ENCODE results near the gene TBX1. TPM values are rescaled to one million over a fixed set of nuclear protein-coding genes. Genes with fewer than 3 reads are reported as not detected.

Gene TBX1
- total RNA-seq, 1 donor from 2014 or later: 24.2 TPM

DNA sequence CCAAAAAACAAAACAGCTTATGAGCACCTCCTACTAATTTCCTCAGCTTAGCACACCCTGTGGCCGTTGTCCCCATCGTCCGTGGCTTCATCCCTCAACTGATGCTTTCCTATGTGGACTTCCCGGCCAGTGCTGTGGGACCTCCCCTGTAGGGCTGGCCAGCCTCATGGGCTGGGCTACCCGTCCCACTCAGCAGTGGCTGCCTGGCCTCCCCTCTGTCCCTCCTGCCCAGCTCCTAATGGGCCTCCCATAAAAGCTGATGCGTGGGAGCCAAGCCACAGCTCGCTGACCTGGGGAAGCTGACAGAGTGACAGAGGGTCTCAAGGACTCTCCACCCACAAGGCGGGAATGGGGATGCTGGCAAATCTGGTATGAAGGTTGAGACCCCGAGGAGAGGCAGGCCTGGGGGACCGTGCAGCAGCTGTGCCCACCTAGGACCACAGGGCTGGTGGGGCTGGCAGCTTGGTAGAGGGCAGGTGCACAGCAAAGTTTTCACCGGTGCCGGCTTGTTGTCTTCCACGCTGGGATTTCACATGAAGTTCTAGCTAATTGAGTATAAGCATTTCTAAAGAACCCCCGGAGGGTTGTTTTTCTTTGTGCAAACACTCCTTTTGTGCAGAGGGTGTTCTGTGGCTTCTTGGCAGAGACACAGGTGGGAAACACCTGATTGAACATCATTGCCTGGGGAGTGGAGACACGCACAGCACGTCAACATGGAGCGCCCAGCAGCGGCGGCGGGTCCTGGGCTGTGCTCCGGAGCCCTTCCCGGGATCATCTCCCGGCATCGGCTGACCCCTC lies 23.2 kb downstream of the TBX1 start:
- H3K27ac Mint-ChIP-seq (ENCODE audit: unreplicated experiment): no peak overlapping the region
- H3K4me3 Mint-ChIP-seq (ENCODE audit: unreplicated experiment): no peak overlapping the region
- H3K27me3 Mint-ChIP-seq (ENCODE audit: unreplicated experiment): no peaks in the 10 kb centered on the region
- TF ChIP-seq, protein P1, sequence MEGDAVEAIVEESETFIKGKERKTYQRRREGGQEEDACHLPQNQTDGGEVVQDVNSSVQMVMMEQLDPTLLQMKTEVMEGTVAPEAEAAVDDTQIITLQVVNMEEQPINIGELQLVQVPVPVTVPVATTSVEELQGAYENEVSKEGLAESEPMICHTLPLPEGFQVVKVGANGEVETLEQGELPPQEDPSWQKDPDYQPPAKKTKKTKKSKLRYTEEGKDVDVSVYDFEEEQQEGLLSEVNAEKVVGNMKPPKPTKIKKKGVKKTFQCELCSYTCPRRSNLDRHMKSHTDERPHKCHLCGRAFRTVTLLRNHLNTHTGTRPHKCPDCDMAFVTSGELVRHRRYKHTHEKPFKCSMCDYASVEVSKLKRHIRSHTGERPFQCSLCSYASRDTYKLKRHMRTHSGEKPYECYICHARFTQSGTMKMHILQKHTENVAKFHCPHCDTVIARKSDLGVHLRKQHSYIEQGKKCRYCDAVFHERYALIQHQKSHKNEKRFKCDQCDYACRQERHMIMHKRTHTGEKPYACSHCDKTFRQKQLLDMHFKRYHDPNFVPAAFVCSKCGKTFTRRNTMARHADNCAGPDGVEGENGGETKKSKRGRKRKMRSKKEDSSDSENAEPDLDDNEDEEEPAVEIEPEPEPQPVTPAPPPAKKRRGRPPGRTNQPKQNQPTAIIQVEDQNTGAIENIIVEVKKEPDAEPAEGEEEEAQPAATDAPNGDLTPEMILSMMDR (IDR thresholded peaks at IDR 0.05): no peak
- H3K9me3 Mint-ChIP-seq (ENCODE audit: unreplicated experiment): no peaks in the 10 kb centered on the region
- peaks cover 7% of the 10 kb centered on the region for H3K4me1 Mint-ChIP-seq (ENCODE audit: unreplicated experiment)
- H3K36me3 Mint-ChIP-seq (ENCODE audit: unreplicated experiment): no peaks in the 10 kb centered on the region
- DNase-seq (ENCODE audit: extremely low spot score, unreplicated experiment): no peak

DNA sequence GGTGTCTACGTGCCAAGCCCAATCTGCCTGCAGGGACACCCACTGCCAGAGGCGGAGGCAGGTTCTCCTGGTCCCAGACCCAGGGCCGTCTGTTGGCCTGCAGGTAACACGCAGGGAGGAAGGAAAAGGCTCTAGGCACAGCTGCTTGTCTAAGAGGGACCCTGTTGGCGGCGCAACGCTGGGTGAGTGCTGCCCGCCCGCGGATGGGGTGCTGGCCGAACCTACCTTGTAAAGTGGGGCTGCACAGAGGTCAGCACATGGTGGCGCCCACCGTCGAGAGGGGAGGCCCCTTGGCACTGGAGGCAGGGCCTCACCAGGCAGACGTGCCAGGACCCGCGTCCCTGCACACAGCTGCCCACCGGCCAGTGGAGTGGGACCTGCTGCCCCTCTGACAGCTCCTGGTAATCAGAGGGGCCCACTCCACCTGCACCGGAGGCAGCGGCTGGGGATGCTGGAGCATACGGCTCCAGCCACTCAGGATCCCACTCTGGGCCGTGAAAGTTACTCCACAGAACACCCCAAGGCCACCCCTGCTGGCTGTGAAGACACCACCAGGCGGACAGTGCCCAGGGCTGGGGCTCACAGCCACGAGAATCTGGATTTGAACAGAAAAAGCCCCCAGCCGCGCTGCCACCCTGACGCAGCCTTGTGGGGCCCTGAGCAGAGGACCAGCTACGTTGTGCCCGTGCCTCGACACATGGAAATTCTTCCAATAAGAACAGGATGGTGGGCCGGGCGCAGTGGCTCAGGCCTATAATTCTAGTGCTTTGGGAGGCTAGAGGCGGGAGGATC lies 24.0 kb downstream of the TBX1 start:
- Mint-ChIP-seq H3K27me3 (ENCODE audit: unreplicated experiment) (no peaks in the 10 kb centered on the region), H3K27ac (ENCODE audit: unreplicated experiment) (no peak overlapping the region), H3K36me3 (ENCODE audit: unreplicated experiment) (no peaks in the 10 kb centered on the region), H3K4me1 (ENCODE audit: unreplicated experiment) (peaks cover 7% of the 10 kb centered on the region), H3K9me3 (ENCODE audit: unreplicated experiment) (no peaks in the 10 kb centered on the region), H3K4me3 (ENCODE audit: unreplicated experiment) (no peak overlapping the region)
- TF ChIP-seq, protein P1 (IDR thresholded peaks at IDR 0.05): no peak
- DNase-seq (ENCODE audit: extremely low spot score, unreplicated experiment): no peak

DNA sequence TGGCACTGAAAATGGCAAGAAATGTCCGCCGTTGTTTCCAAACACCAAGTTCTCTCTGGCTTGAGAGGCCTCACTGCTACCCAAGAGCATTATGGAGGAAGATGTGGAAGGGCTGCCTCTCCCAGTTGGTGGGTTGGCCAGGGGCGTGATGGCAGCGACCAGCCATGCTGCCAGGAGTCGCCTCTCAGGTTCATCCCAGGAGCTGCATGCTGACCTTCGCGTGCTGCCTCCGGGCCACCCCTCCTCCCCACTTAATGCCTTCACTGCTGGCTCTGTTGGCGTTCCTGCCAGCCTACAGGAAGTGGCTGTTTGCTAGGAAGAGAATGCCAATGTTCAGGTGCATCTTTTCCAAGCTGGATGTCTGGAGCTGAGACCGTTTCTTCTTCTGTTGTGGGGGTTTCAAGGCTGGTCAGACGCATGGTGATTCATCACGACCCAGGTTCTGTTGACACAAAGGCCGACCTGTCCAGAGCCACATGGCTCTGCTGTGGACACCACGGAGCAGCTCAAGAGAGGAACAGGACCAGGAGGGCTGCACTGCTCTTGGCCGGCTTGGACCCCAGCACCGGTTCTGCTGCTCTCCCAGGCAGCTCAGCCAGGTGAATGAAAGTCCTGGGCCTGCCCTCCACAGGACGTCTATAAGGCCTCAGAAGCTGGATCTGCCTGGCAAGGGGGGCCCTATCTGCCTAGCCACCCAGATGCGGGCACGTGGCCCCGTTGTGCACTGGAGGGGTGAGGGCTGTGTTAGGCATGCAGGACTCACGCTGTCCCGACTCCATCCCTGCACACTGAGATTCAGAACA lies 25.1 kb downstream of the TBX1 start:
- Mint-ChIP-seq H3K27ac (ENCODE audit: unreplicated experiment) (no peak overlapping the region), H3K27me3 (ENCODE audit: unreplicated experiment) (no peaks in the 10 kb centered on the region), H3K4me3 (ENCODE audit: unreplicated experiment) (no peak overlapping the region), H3K4me1 (ENCODE audit: unreplicated experiment) (no peaks in the 10 kb centered on the region), H3K36me3 (ENCODE audit: unreplicated experiment) (peaks cover 1% of the 10 kb centered on the region), H3K9me3 (ENCODE audit: unreplicated experiment) (peaks cover 5% of the 10 kb centered on the region)
- TF ChIP-seq, protein P1 (IDR thresholded peaks at IDR 0.05): no peak
- DNase-seq (ENCODE audit: extremely low spot score, unreplicated experiment): no peak

DNA sequence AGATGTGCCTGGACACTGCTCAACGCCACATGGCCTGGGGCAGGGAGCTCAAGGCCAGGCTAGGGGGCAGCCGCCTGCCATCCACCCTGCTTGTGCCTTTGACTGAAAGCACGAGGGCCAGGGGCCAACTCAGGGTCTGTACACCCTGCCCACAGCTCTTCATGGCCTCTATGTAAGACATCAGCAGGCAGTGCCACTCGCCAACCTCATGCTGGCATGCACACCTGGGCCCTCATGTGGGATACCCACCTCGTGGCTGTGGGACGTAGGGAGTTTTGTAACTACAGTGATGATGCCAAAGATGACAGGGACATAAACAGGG lies 25.6 kb downstream of the TBX1 start:
- Mint-ChIP-seq H3K27ac (ENCODE audit: unreplicated experiment) (no peak overlapping the region), H3K36me3 (ENCODE audit: unreplicated experiment) (peaks cover 4% of the 10 kb centered on the region), H3K9me3 (ENCODE audit: unreplicated experiment) (peaks cover 6% of the 10 kb centered on the region), H3K4me1 (ENCODE audit: unreplicated experiment) (no peaks in the 10 kb centered on the region), H3K27me3 (ENCODE audit: unreplicated experiment) (no peaks in the 10 kb centered on the region), H3K4me3 (ENCODE audit: unreplicated experiment) (no peak overlapping the region)
- DNase-seq (ENCODE audit: extremely low spot score, unreplicated experiment): no peak
- TF ChIP-seq, protein P1 (IDR thresholded peaks at IDR 0.05): no peak
